ENCODE results near the gene ICAM1.

DNA sequence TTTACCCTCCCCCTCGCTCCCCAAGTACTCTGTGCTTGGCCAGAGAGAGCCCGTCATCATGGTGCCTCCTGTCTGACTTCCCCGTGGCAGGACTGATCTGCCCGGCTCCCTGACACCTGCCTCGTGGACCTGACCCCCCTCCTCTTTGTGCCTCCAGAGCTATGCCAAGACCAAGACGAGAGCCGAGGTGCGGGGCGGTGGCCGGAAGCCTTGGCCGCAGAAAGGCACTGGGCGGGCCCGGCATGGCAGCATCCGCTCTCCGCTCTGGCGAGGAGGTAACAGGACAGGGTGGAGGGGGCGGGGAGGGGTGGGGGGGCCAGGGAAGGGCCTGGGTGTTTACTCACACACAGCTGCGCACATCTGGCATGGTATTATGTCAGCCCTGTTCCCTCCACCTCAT lies 14.4 kb upstream of the ICAM1 start:
- TF ChIP-seq, protein P1, sequence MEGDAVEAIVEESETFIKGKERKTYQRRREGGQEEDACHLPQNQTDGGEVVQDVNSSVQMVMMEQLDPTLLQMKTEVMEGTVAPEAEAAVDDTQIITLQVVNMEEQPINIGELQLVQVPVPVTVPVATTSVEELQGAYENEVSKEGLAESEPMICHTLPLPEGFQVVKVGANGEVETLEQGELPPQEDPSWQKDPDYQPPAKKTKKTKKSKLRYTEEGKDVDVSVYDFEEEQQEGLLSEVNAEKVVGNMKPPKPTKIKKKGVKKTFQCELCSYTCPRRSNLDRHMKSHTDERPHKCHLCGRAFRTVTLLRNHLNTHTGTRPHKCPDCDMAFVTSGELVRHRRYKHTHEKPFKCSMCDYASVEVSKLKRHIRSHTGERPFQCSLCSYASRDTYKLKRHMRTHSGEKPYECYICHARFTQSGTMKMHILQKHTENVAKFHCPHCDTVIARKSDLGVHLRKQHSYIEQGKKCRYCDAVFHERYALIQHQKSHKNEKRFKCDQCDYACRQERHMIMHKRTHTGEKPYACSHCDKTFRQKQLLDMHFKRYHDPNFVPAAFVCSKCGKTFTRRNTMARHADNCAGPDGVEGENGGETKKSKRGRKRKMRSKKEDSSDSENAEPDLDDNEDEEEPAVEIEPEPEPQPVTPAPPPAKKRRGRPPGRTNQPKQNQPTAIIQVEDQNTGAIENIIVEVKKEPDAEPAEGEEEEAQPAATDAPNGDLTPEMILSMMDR (IDR thresholded peaks at IDR 0.05): no peak
- TF ChIP-seq POLR2A (IDR thresholded peaks at IDR 0.05): no peak

Data from thyroid gland (tissue), 4 donors.